Measurements from ENCODE around the gene CYP19A1. TPM values are rescaled to one million over a fixed set of nuclear protein-coding genes. Genes with fewer than 3 reads are reported as not detected.

Gene CYP19A1
- polyA plus RNA-seq, 1 experiment: not detected

DNA sequence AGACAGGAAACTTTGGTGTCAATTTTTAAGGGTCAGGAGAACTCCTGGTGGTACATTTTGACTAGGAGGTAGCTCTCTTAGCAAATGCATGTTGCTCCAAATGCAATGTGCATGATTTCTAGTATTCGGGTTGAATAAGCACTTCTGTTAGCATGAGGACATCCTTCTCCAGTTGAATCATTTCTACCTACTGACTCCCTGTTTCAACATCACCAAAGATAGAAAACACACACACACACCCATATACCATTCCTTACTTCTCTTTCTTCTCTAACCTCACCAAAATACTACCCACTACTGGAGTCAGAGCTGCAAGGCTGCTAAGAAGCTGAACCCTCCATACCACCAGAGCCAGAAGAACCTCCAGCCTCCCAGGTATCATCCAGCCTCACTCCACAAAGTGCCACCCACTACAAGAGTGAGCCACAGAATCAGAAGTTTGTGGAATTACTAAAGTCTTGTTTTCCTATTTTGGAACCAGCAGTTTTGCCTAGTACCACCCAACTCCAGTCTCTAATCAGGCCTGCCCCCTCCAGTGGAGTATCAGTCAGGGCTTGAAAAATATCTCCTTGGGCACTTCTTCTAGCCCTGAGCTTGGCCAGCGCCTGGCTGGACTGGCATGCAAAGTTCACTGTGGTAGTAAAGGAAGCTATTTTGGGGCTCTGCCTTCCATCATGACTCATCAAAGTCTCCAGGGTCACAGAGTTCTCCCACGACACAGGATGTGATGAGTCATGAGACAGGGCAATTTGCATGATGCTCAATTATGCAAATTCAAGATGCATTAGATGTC, 110.3 kb downstream of the CYP19A1 start:
- Histone ChIP-seq H3K4me3 (ENCODE audit: low read depth, low read length) (no peak overlapping the region), H3K9me3 (ENCODE audit: control insufficient read depth, insufficient read depth, low read length) (no peaks in the 10 kb centered on the region), H3K27me3 (ENCODE audit: control insufficient read depth, insufficient read depth, low read length) (peaks cover 2% of the 10 kb centered on the region), H3K27ac (ENCODE audit: low read depth, low read length) (no peak overlapping the region)
- POLR2A ChIA-PET: interaction anchor here (0.6 to 0.7 kb wide), 2 partner anchors 22 to 273 kb away, joined by 3 to 5 read pairs; no protein-coding TSS in a partner anchor
- CTCF ChIA-PET: interaction anchor here (1.4 to 5.5 kb wide), 7 partner anchors 9 to 175 kb away, joined by 5 to 67 read pairs (median 10); no protein-coding TSS in a partner anchor
- peak; percentile 27 for DNase-seq (ENCODE audit: low read depth, low spot score)
- TF ChIP-seq, protein P1, sequence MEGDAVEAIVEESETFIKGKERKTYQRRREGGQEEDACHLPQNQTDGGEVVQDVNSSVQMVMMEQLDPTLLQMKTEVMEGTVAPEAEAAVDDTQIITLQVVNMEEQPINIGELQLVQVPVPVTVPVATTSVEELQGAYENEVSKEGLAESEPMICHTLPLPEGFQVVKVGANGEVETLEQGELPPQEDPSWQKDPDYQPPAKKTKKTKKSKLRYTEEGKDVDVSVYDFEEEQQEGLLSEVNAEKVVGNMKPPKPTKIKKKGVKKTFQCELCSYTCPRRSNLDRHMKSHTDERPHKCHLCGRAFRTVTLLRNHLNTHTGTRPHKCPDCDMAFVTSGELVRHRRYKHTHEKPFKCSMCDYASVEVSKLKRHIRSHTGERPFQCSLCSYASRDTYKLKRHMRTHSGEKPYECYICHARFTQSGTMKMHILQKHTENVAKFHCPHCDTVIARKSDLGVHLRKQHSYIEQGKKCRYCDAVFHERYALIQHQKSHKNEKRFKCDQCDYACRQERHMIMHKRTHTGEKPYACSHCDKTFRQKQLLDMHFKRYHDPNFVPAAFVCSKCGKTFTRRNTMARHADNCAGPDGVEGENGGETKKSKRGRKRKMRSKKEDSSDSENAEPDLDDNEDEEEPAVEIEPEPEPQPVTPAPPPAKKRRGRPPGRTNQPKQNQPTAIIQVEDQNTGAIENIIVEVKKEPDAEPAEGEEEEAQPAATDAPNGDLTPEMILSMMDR (IDR thresholded peaks at IDR 0.05; ENCODE audit: low read depth, low read length): 0 out of 2 replicates have a peak, but pooled peaks have one; percentile 4

- Histone ChIP-seq H3K27ac (ENCODE audit: low read depth, low read length) (no peak overlapping the region), H3K4me3 (ENCODE audit: low read depth, low read length) (no peak overlapping the region), H3K9me3 (ENCODE audit: control insufficient read depth, insufficient read depth, low read length) (no peaks in the 10 kb centered on the region), H3K27me3 (ENCODE audit: control insufficient read depth, insufficient read depth, low read length) (no peaks in the 10 kb centered on the region)
- CTCF ChIA-PET: interaction anchor here (0.8 to 5.5 kb wide), 4 partner anchors 34 to 177 kb away, joined by 3 to 67 read pairs (median 15); no protein-coding TSS in a partner anchor
- no peak for DNase-seq (ENCODE audit: low read depth, low spot score)
- TF ChIP-seq, protein P1 (IDR thresholded peaks at IDR 0.05; ENCODE audit: low read depth, low read length): no peak
- POLR2A ChIA-PET: no interaction called here
These were observed 111.7 kb downstream of the CYP19A1 start for GRCh38 chr15:51226576-51227210.

DNA sequence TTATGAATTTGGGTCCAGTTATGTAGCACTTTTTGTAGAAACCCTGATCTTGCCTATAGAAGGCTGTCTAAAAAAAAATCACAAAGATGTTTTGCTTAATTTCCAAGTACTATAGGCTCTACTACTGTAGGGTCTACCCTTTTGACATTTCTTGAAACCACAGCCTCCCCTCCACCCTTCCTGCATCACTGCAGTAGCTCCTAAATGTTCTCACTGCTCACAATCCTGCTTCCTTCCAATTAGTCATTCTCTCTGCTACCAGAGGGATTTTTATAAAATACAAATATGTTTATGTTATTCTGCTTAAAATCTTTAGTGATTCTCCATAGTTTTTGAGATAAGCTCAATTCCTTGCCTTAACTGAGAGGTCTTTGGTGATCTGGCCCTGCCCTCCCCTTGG, 114.0 kb downstream of the CYP19A1 start:
- Histone ChIP-seq H3K4me3 (ENCODE audit: low read depth, low read length) (no peak overlapping the region), H3K27ac (ENCODE audit: low read depth, low read length) (no peak overlapping the region), H3K9me3 (ENCODE audit: control insufficient read depth, insufficient read depth, low read length) (no peaks in the 10 kb centered on the region), H3K27me3 (ENCODE audit: control insufficient read depth, insufficient read depth, low read length) (no peaks in the 10 kb centered on the region)
- no peak for DNase-seq (ENCODE audit: low read depth, low spot score)
- ChIA-PET CTCF (interaction anchor here (0.8 to 1.1 kb wide), 2 partner anchors 61 to 156 kb away, joined by 4 to 5 read pairs; no protein-coding TSS in a partner anchor), POLR2A (no interaction called here)
- TF ChIP-seq, protein P1 (IDR thresholded peaks at IDR 0.05; ENCODE audit: low read depth, low read length): no peak

DNA sequence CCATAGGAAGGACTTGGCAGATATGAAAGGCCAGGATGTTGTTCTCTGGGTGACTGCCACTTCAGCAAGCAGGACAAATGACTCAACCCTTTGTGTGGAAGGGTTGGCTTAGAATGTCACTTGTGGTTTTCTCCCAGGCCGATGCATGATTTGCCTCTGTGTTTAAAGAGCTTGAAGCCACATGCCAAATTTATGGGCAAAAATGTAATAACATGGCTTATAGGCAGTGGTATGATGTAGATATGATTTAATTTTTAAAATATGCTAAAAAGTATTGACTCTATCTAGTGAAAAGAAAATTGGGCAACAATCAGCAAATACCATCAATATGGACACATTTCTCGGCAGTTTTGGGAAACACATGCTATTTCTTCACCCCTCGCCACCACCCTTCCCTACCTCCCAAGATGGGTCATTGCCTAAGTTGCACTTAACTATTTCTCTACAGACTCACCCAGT, 114.6 kb downstream of the CYP19A1 start:
- no peaks in the 10 kb centered on the region for H3K27me3 ChIP-seq (ENCODE audit: control insufficient read depth, insufficient read depth, low read length)
- H3K27ac ChIP-seq (ENCODE audit: low read depth, low read length): no peak overlapping the region
- no peaks in the 10 kb centered on the region for H3K9me3 ChIP-seq (ENCODE audit: control insufficient read depth, insufficient read depth, low read length)
- no peak overlapping the region for H3K4me3 ChIP-seq (ENCODE audit: low read depth, low read length)
- CTCF ChIA-PET: interaction anchor here (0.9 kb wide), 1 partner anchor 157 kb away, joined by 6 read pairs; no protein-coding TSS in a partner anchor
- DNase-seq (ENCODE audit: low read depth, low spot score): no peak
- TF ChIP-seq, protein P1 (IDR thresholded peaks at IDR 0.05; ENCODE audit: low read depth, low read length): no peak
- POLR2A ChIA-PET: no interaction called here
